CD4-positive, alpha-beta T cell treated with Interleukin-15 for 1 hour (primary cell): Measurements from ENCODE around the gene ADAMTS4.
"Not testable (repeated sequence)": the region's sequence is repeated elsewhere in the genome, so short reads cannot be mapped to it uniquely, and the experiment has no call there.

Experiments used
- DNase-seq: peaks from one replicate; pipeline ENCODE4 v3.0.0-alpha.2; 2020

ADAMTS4 gene, protein sequence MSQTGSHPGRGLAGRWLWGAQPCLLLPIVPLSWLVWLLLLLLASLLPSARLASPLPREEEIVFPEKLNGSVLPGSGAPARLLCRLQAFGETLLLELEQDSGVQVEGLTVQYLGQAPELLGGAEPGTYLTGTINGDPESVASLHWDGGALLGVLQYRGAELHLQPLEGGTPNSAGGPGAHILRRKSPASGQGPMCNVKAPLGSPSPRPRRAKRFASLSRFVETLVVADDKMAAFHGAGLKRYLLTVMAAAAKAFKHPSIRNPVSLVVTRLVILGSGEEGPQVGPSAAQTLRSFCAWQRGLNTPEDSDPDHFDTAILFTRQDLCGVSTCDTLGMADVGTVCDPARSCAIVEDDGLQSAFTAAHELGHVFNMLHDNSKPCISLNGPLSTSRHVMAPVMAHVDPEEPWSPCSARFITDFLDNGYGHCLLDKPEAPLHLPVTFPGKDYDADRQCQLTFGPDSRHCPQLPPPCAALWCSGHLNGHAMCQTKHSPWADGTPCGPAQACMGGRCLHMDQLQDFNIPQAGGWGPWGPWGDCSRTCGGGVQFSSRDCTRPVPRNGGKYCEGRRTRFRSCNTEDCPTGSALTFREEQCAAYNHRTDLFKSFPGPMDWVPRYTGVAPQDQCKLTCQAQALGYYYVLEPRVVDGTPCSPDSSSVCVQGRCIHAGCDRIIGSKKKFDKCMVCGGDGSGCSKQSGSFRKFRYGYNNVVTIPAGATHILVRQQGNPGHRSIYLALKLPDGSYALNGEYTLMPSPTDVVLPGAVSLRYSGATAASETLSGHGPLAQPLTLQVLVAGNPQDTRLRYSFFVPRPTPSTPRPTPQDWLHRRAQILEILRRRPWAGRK

DNA sequence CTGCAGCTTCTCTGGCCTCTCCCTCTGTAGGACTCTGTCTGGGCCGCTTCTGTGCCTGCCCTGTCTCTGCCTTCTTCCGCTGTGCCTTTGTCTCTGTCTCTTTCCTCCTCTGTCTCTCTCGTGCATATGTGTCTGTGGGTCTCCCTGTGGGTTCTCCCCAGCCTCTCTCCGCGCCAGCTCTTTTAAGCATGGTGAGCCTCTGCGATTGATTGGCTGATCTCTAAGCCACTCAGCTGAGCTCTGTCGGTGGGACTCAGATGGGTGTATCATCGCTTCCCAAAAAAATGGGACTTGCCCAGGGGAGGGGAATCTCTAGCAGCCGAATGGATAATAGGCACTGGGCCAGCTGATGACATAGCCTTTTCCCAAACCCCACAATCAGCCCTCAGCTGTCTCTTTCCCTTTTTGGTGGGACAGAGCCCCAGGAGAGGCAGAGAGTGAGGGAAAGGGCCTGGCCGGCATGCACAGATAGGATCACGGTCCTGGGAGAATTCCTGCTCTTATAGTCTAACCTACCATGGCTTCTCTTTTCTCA is at the start of gene ADAMTS4:
Gene ADAMTS4 (minus strand): TSS at position 158 of the 535 bp plus-strand sequence. CDS start 427 bp downstream, outside the sequence.
- no peak for DNase-seq

DNA sequence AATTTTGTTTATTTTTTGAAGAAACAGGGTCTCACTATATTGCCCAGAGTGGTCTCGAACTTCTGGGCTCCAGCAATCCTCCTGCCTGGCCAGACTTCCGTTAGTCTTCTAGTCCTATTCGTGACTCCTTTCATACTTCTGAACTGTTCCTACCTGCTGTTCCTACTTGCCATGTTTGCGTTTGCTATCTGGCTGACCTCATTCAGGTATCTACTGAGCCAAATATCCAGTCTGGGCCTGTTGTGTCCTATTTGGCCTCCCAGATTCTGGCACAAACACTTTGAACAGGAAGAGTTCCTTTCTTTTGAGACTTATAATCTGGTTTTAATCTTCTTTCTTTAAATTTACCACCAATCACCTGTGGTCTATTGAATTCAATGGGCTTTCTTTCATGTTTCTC is 46.0 kb upstream of the ADAMTS4 start:
- no peak for DNase-seq

DNA sequence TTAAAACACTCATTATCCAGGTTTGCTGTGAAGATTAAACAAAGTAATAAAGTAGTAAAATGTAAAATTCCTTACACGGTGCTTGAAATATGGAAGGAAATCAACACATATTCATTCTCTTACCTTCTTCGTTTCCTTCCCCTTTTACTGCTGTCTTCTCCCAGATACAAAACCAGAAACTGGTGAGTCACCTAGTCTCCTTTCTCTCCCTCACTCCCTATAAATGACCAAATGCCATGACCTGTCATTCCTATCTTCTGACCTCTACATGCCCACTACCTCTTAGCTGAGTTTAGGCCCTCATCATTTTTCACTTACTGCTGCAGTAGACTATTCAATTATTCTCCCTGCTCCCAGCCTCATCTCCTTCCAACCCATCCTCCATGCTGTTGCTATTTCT is 43.5 kb upstream of the ADAMTS4 start:
- no peak for DNase-seq

DNA sequence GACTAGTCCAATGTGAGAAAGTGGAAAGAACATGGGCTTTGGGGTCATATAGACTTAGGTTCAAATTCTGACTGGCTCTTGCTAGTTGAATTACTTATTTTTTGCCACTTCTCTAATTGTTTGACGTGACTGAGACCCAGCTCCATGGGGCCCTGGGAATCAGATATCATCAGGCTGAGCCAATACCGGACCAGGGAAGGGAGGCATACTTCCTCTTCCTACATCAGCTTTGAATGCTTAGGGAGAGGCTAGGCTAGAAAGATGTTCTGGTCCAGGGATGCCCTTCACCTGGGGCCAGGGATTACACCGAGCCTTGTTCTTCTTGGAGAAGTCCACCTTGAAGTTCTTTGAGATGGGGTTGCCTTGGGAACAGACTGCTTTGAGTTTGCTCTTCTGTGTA is 42.8 kb upstream of the ADAMTS4 start:
- DNase-seq, result no peak

DNA sequence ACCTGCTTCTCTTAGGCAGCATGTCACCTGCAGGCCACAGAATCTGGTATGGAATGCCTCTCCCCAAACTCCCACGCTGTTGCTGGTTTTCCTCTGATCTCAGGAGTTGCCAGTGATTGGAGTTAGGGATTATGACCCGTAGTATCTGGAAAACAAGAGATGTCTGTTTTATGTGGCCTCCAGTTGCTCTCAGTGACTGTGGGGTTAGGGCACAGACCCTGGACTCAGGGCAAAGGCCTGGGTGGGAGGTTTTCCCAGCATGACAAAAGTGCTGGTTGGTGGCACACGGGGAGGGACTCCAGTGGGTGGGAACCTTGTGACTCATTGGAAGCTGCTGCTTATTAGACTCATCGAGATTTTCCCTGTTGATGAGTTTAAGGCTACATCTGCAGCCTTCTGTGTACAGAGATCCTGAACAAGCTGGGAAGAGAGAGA is 39.2 kb upstream of the ADAMTS4 start, which contains the start of gene NR1I3:
Gene NR1I3 (minus strand): TSS at position 165 of the 435 bp plus-strand sequence. CDS start 1,638 bp downstream, outside the sequence.
- no peak for DNase-seq

DNA sequence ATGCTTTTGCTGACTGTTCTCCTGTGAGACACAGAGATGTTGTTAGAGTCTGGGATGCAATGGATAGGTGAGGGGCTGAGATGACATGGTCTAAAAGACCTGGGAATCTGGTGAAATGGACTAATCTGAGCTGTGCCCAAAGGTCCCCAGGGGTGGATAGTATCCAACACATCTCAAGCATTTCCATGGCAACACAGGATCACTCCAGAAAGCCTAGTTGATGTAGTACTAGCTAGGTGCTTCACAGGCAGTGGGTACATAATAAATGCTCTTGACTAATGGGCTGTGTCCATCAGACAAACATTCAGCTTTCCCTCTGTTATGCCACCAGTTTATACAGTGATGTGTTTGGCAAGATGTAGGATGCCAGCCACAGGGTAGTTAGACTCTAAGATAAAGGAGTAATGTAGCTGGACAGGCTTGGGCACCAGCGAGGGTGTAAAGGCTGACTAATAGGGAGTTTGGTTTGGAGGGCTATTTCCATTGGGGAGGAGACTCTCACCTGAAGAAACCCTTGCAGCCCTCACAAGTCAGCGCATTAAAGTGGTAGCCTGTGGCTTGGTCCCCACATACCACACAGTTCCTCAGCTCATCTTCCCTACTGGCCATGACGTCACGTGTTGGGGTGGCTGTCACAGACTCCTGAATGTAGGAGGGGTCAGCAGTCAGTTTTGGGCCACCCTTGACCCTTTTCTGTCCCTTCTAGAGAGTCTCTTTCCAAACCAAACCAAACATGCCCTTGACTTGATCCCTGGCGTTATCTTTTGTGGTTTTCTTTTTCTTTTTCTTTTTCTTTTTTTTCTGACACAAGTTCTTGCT is 37.3 kb upstream of the ADAMTS4 start:
- no peak for DNase-seq

DNA sequence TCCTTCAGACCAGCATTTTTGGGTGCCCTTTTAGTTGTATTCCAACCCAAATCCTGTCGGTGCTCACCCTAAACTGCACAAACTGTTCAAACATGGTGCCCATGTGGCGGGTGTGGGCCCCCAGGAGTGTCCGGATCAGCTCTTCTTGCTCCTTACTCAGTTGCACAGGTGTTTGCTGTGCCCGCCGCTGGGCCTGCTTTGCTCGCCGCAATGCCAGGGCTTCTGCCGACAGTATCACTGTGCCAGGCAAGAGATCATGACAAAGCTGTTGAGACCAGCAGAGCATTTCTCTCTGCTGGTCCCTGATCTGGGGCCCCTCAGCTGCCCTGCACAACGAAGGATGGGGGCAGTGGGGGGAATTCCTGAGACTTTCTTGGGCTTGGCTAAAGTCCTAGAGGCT is 34.2 kb upstream of the ADAMTS4 start:
- DNase-seq, result no peak

DNA sequence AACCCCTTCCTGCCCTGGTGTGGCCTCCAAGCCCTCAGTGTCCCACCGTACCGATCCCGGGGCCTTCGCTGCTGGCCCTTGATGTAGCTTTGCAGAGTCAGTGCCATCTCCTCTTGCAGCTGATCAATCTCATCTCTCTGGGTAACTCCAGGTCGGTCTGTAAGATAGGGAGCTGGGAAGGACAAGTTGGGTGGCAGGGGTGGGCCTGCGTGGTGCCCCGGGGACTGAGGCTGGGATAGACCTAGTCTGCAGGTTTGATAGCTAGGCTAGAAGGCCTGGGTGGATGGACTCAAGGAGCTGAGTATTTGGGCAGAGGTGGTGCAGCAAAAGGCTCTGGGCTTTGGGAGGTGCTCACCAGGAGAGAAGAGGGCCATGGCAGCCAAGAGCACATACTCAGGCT is 31.9 kb upstream of the ADAMTS4 start:
- no peak for DNase-seq

DNA sequence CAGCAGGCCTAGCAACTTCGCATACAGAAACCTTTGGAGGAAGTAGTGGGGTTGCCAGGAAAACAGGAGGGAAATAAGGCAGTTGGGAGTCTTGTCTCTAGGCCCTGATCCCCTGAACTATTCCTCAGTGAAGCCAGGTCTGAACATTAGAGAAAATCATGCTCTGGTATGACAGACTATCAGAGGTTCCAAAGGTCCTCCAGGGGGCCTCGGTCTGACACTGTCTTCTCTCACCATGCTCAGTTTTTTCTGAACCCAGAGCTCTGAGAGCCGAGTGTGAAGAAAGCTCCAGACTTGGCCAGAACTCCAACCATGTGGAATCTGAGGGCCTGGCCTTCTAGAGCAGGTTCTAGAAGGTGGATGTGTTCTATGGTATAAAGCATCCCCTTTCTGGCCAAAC is 31.0 kb upstream of the ADAMTS4 start:
- no peak for DNase-seq

DNA sequence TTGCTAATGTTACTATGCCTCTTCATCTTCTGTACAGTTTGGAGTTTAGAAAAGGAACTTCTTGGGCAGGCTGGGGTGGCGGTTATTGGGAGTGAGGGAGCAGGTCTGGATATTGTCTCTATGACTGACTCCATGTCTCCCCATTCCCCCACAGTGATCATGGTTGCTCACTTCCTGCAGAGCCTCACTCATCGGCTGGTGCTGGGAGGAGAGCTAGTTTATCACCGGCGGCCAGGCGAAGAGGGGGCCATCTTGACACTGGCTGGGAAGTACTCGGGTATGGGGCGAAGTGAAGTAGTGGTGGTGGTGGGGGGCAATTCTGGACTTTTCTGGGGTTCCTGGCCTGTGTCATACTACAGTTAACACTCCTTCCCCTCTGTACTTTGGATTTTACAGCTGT is 29.2 kb upstream of the ADAMTS4 start:
- no peak for DNase-seq

DNA sequence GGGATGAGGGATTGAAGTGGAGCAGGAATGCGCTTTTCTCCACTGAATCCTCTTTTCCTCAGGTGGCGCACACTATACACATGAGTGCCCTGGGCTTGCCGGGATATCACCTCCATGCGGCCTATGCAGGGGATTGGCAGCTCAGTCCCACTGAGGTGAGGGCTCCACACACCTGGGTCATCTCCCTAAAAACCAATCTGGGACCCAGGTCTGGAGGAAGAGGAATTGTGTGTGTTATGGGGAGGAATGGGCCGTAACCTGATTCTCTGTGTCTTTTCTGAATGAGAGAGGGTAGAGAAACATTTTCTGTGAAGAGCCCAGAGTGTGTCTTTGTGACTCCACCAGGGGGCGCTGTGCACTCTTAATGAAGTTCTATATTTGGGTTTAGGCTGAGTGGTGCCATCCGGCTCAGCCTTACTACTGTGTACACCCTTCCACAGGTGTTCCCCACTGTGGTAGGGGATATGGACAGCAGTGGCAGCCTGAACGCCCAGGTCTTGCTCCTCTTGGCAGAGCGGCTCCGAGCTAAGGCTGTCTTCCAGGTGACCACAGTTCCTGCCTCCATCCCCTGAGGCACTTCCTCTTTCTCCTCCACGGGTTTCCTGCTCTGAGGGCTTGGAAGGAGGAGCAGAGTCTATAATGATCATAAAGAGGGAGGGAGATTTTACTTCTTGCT is 28.5 kb upstream of the ADAMTS4 start:
- peak; percentile 80 for DNase-seq

DNA sequence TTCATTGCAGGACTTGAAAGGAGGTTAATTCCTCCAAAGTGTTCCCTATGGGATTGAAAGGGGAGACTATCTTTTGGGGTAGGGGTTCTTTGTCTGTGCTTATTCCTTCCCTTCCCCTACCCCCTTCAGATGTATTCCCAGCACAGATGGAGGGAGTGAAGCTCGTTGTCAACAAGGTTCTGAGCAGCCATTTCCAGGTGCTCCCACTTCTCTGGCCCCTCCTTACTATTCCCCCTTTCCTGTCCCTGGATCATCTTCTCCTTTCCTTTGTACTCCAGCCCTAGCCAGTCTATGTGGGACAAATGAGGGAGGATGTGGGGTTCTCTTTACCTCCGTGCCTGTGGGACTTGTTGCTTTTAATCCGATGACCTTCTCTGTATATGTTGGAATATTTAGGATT is 27.9 kb upstream of the ADAMTS4 start:
- DNase-seq, result no peak

DNA sequence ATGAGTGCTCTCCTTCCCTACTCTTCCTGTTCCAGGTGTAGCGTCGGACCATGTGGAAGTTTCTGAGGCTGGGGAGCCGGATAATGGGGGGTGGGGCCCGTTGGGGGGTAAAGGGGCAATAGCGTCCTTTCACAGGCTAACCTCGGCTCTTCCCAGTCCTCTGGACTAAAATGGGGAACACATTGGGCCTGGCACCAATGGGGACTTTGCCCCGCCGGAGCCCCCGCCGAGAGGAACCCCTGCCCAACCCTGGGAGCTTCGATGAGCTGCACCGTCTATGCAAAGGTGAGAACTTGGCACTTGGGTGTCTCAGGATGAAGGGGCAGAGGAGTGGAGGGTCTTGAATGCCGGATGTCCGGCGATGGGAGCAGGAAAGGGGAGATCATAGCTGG is 27.5 kb upstream of the ADAMTS4 start:
- no peak for DNase-seq

DNA sequence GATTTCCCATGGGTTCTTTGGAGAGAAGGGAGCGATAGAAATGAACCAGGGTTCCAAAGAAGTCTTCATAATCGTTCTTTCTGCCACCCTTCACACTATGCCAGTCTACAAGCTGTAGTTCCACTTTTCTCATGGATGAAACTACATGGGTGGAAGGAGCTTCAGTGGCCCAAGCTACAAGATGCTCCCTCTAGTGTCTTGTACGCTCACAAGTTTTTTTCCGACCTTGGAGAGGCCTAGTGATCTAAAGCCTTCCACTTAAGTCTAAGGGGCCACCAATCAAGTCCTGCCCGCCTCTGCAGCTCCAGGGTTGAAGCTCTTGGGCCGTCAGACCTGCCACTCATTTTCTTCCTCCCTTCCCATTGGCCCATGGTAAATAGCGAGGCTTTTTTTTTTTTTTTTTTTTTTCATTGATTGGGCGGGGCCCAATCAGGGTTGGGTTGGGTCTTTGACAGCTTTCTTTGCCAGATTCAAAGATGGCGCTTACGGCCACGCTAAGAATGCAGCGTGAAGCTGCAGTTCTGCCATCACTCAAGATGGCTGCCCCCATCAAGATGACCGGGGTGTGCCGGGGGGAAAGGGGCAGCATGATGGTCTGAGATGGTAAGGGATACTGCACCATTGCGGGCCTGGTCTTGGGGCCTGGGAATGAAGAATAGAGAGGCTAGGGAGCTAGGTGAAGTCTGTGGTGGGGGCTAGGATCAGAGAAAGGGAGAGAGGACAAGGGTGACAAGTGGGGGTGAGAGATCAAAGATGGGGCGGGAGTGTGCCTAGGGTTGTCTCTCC is 26.9 kb upstream of the ADAMTS4 start, which contains the start of gene TOMM40L:
Gene TOMM40L (plus strand): TSS at position 527 of the 786 bp plus-strand sequence. CDS start 430 bp downstream, outside the sequence.
- peak; percentile 98 for DNase-seq

DNA sequence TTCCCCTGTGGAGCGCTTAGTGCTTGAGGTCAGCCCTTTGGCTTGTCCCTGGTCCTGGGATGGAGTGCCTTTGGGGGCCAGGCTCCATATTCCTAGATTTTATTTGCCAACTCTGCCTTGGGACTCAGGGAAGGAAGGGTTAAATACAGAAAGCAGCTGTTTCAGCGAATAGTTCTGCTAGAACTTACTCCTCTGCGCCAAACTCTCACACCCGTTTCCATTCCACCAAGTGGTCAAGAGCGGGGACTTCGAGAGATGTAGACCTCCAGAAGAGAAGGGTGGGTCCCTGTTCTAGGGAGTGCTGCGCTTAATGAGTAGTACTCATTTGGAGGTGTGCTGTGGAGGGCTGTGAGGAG is 26.3 kb upstream of the ADAMTS4 start:
- no peak for DNase-seq

DNA sequence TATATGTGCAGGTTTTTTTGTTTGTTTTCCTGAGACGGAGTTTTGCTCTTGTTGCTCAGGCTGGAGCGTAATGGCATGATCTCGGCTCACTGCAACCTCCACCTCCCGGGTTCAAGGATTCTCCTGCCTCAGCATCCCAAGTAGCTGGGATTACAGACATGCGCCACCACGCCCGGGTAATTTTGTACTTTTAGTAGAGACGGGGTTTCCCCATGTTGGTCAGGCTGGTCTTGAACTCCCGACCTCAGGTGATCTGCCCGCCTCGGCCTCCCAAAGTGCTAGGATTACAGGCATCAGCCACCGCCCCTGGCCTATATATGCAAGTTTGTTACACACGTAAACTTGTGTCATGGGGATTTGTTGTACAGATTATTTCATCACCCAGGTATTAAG is 25.8 kb upstream of the ADAMTS4 start:
- DNase-seq, result not testable (repeated sequence)

DNA sequence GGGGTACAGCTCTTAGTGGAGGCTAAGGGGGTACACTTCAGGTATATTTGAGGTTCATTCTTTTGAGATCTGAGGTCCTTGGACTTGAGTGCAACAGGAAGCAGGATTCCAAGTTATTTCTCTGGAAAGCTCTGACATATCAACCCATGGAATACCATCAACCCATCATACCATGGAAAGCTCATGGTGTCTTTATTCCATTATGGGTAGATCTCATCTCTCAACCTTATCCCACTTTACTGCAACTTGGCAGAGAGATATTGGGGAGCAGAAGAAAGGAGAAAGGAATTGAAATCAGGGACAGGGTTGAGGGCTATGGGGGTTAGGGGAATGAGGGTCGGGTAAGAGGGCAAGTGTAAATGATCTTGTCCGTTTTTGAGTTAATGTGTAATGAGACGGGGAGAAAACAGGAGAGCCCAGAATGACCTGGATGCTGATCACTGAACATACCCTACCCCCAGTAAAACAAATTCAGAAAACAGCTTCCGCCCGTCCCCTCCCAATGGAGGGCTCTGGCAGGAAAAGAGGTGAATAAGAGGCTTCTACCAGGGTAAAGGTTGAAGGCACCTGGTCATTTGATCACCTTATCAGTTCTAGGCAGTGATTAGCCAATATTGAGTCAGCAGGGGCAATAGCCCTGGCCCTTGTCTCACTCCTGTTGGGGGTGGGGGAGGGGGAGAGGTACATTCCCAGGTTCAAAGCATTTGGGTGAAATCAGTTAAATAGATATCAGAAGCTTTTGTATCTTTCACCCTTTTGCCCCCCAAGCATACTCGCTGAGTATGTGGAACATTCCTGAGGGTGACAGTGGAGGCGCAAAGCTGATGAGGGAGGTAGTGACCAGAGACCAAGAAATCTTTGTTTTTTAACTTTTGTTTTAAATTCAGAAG is 25.2 kb upstream of the ADAMTS4 start:
- no peak for DNase-seq

DNA sequence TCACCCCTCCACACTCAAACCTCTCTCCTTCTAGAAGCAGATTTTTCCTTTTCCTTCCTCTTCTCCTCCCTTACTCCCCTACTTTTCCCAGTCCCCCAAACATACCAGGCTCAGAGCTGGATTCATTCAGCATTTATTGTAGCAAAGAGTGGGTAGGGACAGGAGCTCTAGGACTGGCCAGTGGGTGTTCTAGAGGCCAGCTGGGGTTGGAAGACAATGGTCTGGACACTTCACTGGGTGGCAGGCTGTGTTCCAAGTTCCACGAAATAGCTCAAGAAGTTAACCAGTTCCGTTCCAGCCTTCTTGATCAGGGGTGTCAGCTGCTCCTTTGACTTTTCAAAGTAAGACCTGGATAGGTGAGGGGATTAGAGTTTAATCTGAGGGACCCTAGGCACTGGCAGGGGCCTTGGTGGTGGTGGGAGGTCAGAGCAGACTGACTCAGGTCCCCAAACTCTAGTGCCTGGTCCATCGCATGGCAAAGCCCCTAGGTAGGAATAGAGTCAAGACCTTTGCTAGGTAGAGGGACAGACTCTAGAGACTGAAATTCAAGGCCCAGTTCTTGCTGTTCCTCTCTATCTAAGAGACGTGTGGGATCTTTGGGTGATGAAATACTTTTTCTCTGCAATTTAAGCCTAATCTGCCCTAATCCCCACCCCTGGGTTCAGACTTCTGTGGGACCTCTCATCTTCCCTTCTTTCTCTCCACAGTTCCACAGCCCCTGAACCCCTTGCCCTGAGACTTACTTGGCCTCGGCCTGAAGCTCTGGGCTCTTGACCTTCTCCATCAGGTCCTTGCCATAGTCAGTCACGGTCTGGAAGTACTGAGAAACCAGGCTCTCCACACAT is 23.5 kb upstream of the ADAMTS4 start:
- no peak for DNase-seq

DNA sequence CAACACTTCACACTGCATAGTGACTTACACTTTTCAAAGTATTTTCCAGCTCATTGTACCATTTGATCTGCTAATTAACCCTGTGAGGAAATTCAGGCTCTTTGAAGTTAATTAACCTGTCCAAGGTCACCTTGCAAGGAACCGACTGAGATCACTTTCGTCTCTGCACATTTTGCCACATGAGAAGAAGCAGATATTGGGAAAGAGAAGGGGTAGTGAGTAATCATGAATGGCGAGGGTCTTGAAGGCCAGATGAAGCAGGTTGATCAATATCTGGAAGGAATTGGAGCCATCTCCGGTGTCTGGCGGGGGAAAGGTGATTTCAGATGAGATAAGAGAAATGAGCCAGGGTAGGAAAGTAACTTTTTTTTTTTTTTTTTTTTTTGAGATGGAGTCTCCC is 21.1 kb upstream of the ADAMTS4 start:
- no peak for DNase-seq
